ENCODE measurements around the gene ADAM10.

GRCh38 chr15:58760385-58761009, 11.0 kb upstream of the ADAM10 start:
- TF ChIP-seq CTCF (conservative IDR thresholded peaks at IDR 0.05; ENCODE audit: low read length) (no peak), EZH2phosphoT487 (IDR thresholded peaks at IDR 0.05; ENCODE audit: borderline replicate concordance, low read depth, low read length) (no peak)
